Right hindlimb (tissue), 1 donor: ENCODE data around the gene GNB1L.
"Not testable (repeated sequence)": the region's sequence is repeated elsewhere in the genome, so short reads cannot be mapped to it uniquely, and the experiment has no call there.

Source experiments
- DNase-seq: peaks from one replicate; pipeline ENCODE4 v3.0.0-alpha.2; 2018

Gene GNB1L

DNA sequence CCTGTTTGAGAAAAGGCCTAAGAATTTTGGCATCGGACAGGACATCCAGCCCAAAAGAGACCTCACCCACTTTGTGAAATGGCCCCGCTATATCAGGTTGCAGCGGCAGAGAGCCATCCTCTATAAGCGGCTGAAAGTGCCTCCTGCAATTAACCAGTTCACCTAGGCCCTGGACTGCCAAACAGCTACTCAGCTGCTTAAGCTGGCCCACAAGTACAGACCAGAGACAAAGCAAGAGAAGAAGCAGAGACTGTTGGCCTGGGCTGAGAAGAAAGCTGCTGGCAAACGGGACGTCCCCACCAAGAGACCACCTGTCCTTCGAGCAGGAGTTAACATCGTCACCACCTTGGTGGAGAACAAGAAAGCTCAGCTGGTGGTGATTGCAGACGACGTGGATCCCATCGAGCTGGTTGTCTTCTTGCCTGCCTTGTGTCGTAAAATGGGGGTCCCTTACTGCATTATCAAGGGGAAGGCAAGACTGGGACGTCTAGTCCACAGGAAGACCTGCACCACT, 62.2 kb downstream of the GNB1L start:
- not testable (repeated sequence) for DNase-seq

GRCh38 chr22:19791894-19792293, 62.8 kb downstream of the GNB1L start:
- DNase-seq, result no peak

- DNase-seq, result no peak
Measured at GRCh38 chr22:19791243-19791642, 63.4 kb downstream of the GNB1L start.

DNA sequence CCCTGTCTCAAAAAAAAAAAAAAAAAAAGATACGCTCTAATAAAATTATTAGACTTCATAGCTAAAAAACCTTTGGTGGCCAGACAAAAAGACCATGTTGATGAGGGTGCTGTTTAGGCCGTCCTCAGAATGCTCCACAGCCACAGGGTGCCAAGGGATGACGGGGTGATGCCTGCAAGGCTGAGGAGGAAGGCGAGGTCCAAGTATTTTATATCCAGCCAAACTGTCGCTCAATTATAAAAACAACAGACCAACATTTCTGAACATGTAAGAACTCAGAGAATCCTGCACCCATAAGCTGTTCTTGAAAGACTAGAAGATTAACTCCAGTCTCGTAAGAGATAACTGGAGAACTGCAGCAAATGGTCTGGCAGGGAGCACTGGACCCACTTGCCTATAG, 64.8 kb downstream of the GNB1L start:
- DNase-seq, result no peak

DNA sequence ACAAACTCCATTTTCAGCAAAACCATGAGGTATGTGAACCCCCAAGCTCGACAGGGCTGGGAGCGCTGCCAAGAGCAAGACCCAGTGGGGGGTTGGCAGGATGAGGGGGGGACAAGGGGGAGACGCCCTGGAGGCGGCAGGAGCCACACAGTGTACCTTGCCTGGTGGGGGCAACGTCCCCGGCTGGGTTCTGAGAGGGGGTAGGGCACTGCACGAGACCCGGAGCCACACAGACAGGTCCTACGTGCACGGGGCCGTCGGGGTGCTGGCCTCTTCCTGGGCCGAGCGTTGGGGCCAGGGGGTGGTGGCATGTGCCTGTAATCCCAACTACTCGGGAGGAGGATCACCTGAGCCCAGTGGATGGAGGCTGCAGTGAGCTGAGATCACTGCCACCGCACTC, 65.3 kb downstream of the GNB1L start:
- DNase-seq, result no peak

DNA sequence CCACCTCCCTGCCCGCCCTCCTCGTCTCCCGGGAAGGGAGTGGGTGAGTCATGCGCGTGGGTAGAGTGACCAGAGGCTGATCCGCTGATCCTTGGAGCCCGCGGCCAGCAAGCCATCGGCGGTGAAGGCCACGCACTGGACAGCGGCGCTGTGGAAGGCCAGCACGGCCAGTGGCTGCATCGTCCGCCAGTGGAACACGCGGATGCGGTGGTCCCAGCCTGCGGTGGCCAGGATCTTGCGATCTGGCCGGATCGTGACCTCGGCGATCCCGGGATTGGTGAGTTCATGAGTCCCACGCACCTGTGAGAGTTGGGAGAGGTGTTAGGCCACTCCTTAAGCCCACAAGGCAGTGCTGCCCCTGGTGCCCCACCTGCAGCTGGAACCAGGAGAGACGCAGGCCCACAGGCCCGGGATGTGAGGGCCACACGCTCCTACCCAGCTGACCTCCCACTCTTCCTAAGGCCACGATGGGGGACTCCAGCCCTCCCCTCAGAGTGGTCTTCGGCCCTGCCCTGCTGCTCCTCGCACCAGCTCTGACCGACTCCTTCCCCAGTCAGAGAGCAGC, 65.9 kb downstream of the GNB1L start:
- DNase-seq, result no peak

- no peak for DNase-seq
Measured at GRCh38 chr22:19787849-19788141, 66.9 kb downstream of the GNB1L start.

GRCh38 chr22:19786959-19787848, 67.5 kb downstream of the GNB1L start:
- DNase-seq, result no peak

GRCh38 chr22:19786264-19786585, 68.4 kb downstream of the GNB1L start:
- DNase-seq, result no peak

DNA sequence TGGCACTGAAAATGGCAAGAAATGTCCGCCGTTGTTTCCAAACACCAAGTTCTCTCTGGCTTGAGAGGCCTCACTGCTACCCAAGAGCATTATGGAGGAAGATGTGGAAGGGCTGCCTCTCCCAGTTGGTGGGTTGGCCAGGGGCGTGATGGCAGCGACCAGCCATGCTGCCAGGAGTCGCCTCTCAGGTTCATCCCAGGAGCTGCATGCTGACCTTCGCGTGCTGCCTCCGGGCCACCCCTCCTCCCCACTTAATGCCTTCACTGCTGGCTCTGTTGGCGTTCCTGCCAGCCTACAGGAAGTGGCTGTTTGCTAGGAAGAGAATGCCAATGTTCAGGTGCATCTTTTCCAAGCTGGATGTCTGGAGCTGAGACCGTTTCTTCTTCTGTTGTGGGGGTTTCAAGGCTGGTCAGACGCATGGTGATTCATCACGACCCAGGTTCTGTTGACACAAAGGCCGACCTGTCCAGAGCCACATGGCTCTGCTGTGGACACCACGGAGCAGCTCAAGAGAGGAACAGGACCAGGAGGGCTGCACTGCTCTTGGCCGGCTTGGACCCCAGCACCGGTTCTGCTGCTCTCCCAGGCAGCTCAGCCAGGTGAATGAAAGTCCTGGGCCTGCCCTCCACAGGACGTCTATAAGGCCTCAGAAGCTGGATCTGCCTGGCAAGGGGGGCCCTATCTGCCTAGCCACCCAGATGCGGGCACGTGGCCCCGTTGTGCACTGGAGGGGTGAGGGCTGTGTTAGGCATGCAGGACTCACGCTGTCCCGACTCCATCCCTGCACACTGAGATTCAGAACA, 69.0 kb downstream of the GNB1L start:
- DNase-seq, result no peak

DNA sequence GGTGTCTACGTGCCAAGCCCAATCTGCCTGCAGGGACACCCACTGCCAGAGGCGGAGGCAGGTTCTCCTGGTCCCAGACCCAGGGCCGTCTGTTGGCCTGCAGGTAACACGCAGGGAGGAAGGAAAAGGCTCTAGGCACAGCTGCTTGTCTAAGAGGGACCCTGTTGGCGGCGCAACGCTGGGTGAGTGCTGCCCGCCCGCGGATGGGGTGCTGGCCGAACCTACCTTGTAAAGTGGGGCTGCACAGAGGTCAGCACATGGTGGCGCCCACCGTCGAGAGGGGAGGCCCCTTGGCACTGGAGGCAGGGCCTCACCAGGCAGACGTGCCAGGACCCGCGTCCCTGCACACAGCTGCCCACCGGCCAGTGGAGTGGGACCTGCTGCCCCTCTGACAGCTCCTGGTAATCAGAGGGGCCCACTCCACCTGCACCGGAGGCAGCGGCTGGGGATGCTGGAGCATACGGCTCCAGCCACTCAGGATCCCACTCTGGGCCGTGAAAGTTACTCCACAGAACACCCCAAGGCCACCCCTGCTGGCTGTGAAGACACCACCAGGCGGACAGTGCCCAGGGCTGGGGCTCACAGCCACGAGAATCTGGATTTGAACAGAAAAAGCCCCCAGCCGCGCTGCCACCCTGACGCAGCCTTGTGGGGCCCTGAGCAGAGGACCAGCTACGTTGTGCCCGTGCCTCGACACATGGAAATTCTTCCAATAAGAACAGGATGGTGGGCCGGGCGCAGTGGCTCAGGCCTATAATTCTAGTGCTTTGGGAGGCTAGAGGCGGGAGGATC, 70.1 kb downstream of the GNB1L start:
- DNase-seq, result no peak

DNA sequence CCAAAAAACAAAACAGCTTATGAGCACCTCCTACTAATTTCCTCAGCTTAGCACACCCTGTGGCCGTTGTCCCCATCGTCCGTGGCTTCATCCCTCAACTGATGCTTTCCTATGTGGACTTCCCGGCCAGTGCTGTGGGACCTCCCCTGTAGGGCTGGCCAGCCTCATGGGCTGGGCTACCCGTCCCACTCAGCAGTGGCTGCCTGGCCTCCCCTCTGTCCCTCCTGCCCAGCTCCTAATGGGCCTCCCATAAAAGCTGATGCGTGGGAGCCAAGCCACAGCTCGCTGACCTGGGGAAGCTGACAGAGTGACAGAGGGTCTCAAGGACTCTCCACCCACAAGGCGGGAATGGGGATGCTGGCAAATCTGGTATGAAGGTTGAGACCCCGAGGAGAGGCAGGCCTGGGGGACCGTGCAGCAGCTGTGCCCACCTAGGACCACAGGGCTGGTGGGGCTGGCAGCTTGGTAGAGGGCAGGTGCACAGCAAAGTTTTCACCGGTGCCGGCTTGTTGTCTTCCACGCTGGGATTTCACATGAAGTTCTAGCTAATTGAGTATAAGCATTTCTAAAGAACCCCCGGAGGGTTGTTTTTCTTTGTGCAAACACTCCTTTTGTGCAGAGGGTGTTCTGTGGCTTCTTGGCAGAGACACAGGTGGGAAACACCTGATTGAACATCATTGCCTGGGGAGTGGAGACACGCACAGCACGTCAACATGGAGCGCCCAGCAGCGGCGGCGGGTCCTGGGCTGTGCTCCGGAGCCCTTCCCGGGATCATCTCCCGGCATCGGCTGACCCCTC, 70.9 kb downstream of the GNB1L start:
- no peak for DNase-seq

GRCh38 chr22:19782533-19782932, 72.1 kb downstream of the GNB1L start:
- no peak for DNase-seq

DNA sequence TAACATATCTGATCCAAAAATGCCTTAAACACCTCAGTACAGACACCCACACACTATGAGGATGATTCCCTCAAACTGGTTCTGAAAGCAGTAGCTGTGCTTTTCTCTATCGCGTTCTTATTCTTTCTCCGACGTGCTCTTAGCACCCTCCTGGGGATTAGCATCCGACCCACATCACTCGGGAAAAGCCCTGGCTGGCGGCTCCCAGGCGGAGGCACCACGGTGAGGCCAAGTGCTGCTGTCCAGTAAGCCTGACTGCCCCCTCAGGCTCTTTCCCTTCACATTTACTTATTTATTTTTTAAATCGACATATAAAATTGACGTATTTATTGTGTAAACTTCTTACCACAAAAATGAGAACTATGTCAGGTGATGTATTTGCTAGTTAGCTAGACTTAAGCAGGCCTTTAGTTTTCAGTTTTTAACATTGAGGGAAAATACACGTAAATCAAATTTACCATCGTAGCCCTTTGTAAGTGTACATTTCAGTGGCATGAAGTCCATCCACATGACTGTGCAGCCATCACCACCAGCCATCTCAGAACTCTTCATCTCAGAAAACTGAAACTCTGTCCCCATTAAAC, 74.9 kb downstream of the GNB1L start:
- DNase-seq, result no peak

DNA sequence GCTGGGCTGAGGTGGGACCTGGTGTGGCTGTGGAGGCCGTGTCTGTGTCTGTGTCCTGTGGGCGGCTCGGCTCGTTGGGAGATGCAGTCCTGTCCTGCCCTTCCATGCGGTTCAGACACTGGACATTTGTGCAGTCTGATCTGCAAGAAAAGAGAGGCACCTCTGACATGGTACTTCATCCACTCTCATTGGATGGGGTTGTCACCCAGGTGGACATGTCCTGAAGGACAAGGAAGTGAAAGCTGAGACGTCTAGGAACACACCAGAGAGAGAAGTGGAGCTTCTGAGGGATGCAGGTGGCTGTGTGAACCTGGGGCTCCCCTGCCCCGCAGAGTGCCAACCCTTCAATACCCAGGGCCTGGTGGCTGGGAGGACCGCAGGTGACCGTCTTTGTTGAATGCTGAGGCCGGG, 75.7 kb downstream of the GNB1L start:
- no peak for DNase-seq

DNA sequence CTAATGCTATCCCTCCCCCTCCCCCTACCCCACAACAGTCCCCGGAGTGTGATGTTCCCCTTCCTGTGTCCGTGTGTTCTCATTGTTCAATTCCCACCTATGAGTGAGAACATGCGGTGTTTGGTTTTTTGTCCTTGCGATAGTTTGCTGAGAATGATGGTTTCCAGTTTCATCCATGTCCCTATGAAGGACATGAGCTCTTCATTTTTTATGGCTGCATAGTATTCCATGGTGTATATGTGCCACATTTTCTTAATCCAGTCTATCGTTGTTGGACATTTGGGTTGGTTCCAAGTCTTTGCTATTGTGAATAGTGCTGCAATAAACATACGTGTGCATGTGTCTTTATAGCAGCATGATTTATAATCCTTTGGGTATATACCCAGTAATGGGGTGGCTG, 77.5 kb downstream of the GNB1L start:
- not testable (repeated sequence) for DNase-seq

GRCh38 chr22:19776433-19777031, 78.1 kb downstream of the GNB1L start:
- no peak for DNase-seq

DNA sequence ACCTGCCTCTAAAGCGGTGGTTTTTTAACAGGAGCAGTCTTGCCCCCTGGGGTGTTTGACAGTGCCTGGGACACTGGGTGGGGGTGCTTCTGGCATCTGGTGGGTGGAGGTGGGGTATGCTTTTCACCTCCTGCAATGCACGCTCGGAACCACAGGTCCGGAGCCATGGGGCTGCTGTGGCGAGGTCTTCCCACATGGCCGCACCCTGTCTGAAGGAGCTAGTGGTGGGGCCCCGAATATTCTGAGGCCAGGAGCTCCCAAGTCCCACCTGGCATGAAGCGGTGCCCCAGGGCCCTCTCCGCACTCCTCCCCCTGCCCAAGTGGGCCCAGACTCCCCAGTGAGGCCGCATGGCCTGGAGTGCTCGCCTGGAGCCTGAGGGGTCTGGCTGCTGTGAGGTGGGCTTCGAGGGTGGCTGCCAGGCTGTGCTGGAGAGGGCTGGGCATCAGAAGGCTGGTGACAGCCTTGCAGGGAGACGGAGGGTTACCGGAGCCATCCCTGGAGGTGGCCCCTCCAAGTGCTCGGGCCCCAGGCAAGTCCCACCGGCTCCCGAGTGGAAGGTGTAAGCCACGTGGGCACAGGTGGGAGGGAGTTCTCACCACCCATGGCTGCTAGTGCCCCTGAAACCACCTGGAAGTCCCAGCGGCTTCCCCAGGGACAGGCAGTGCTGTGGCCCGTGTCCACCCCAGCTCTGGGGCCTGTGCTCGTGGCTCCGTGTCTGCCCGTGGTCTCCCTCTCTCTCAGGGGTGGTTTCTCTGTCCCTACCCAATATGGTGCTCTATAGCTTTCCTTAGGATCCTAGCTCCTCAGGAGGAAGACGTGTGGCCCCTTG, 79.0 kb downstream of the GNB1L start:
- DNase-seq, result no peak

- no peak for DNase-seq
Measured at GRCh38 chr22:19774628-19775027, 80.0 kb downstream of the GNB1L start.

GRCh38 chr22:19773470-19774040, 81.1 kb downstream of the GNB1L start:
- no peak for DNase-seq
